ENCODE data around the gene FAM163B.
"Not testable (repeated sequence)": the region's sequence is repeated elsewhere in the genome, so short reads cannot be mapped to it uniquely, and the experiment has no call there.

FAM163B gene

DNA sequence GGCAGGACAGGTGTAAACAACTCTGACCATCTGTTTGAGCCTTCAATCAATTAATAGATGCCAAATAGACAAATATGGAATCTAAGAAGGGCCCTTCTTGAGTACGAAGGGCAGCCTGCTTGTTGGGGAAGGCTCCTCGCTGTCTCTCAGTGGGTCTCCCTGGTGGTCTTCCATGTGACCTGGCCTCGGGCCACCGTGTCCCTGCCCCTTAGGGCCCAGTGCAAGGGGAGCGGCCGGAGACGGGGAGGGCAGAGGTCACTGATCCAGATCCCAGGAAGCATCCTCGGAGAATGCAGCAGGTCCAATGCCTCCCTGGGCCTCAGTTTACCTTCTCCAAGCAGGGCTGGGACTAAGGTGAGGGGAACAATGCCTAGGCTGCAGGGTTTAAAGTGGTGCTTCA lies 29.5 kb upstream of the FAM163B start:
- DNase-seq, result no peak

DNA sequence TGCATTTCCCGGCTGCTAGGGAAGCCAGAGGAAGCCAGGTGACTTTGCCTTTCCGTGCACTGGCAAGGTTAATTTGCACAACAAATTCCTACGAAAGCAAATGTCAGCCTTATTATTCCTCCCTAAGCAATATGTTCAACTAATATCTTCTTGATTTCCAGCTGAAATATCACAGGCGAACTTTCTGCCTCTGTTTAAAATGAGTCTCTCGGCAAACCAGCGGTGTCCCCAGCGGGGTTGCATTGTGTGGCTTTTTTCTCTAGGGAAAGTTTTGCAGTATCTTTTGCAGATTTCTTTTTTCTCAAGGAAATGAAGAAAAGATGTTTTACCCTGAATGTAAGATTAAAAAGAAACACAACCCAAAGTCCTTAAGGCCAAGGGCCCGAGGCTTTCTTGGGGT lies 28.9 kb upstream of the FAM163B start:
- DNase-seq, result no peak

DNA sequence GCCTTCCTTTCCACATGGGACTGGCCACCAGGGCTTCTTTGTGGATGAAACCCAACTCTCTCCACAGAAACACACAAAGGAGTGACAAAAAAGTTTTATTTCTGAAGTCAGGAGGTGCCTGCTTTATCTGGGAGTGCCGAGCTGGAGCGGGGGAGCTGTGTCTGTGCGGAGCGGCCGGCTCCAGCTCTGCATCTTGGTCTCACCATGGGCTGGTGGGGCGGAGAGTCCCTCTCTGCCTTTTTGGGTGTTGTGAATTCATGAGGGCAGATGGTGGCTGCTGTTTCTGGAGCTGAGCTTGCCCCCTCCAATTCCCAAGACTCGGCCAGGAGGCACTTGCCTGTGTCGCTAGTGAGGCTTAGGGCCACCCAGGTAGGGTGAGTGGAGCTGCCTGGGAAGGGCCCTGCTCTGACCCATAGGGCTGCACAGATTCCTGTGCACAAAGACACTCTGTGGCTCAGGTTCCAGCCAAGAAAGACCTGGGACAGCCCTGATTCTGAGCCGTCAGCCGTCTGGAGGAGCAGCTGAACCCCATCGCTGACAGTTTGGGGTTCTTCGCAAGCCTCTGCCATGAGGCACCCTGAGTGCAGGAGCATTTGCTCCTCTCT lies 28.4 kb upstream of the FAM163B start:
- DNase-seq, result no peak

DNA sequence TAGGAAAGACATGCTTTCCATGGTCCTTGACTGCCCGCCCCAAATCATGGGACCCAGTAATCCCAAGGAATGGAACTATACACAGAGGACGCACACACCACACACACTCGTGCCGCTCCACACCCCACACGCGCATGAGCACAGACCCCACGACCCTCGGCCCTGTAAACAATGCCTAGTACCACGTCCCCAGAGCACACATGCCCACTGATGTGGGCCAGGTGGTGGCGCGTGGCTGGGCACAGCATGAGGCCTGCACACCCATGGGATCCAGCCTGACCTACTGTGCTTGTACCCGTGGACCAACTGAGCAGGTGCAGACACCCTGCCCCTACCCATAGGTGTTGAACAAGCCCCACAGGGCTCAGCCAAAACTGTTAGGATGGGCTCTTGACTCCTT lies 27.7 kb upstream of the FAM163B start:
- DNase-seq, result no peak

DNA sequence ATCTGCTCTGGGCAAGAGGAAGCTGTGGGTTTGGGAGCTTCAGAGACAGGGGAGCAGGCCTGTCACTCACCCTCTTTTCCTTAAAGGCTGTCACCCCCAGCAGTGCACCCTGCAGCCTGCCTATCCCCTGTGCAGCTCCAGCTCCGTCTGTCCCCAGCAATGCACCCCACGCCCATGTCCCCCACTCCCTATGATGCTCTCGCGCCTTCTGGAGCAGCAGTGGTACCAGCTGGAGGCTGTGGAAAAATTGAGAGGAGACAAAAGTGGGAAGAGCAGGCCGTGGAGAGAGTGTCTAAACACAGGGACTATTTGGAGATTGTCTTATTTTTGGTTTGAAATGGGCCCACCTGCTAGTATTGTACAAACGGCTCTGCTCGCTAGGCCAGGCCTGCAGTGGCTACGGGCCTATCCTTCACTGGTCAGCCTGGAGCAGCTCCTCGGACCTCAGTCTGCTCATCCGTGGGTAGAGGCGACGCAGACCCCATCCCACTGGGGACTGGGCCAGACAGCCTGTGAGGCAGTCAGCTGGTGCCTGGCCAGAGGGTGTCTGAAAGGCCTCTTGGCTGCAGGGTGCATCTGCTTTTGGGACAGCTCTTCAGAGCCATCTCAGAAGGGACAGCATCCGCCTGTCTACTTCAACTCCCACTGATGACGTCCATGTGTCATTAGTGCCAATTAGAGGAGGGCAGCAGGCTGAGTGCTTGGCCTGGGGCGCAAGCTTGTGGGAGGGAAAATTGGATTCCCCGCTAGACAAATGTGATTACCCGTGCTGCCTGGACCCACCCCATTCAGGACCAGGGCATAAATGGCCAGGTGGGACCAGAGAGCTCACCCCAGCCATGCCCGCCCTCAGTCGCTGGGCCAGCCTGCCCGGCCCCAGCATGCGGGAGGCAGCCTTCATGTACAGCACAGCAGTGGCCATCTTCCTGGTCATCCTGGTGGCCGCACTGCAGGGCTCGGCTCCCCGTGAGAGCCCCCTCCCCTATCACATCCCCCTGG lies 26.6 kb upstream of the FAM163B start, which contains the start of gene DBH:
DBH (plus strand) TSS at position 831 of the 999 bp plus-strand sequence; CDS start at position 840, 9 bp downstream.
- no peak for DNase-seq

DNA sequence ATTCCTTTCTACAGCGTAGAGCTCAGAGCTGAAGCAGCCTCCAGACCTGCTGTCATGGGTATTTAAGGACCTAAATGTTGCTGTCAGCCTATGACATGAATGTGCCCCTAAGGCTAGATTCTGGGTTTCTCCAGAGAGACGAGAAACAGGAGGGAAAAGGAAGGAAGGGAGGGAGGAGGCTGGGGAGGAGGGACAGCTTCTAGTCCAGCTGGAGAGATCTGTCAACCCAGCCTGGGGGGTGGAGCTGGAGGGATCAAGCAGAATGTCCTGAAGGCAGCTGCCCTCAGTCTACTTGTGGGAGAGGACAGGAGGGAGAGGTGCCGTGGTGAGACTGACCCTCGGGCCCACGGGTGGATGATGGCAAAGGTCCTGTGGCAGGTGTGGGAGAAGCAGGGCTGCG lies 25.9 kb upstream of the FAM163B start:
- DNase-seq, result no peak

DNA sequence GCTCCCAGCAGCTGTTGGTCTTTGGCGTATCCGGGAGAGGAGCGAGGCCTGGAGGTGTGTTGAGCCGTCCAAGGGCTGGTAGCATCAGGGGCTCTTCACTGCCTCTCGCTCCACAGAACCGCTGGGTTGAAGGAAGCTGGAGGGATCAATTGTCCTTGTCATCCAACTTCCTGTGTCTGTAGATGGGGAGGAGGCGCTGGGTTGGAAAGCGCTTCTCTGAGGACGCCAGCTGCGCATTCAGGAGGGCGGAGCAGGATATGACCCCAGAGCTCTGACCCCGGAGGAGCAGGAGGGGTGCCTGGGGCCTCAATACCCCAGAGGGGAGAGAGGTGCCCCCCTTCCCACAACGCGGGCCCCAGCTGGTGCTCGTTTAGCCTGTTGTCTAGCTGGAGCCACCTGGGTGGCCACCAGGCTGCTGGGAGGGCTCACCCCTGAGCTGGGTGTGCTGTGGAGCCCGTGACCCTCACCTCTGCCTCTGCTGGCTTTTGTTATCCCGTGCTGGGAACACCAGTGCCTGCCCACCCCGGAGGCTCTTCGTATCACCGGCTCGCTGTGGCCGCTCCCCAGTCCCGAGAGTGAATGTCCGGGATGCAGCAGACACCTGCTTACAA lies 25.0 kb upstream of the FAM163B start:
- DNase-seq, result no peak

DNA sequence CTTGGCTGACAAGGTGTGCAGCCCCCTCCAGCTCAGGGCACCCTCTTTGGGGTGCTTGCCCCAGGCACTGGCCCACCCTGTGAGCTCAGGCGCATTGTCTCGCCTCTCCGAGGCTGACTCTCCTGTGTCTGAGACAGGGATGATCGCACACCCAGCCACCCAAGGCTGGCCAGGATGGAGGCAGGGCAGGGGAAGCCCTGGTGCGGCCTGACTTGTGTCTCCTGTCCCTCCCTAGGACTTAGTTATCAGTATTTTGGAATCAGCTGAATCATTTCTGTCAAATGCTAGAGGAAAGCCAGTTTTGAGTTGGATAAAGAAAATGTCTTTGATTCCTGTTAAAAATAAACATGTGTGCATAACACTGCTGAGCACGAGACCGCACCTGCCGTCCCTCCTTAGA lies 24.5 kb upstream of the FAM163B start:
- no peak for DNase-seq

DNA sequence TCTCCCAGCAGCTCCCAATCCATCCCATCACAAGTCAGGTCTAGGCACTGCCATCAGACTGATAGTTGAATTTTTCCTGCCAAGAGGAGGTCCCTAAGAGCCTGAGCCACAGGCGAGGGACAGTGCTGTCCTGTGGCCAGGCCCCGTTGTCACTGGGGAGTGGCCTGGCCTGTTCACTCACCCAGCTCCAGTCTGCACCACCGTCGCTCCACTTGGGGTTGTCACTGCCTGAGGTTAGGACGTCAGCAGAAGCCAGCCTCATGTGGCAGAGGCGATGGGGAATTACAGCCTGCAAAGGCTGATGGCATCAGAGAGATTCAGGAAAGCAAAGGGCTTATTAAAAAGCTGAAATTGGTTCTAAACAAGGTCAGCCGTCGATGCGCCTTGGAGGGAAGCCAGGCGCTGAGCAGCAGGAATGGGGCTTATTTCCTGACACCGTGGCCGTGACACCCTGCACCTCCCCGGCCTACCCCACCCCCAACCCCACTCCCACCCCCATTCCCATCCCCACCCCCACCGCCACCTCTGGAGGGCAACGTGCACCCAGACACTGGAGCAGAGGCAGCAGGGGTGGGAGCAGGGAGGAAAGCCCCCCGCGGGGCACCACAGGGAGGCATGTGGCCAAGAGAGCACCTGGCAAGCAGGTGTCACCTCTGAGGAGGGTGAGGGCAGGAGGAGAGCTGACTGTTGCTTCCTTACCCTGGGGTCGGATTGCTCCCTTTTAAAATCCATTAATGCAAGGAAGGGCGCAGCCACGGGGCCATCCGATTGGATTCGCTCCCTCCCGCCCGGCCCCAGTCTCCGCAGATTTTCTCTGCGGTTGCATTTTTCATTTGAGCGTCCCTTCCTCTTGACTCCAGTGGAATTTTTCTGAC lies 23.9 kb upstream of the FAM163B start:
- no peak for DNase-seq

DNA sequence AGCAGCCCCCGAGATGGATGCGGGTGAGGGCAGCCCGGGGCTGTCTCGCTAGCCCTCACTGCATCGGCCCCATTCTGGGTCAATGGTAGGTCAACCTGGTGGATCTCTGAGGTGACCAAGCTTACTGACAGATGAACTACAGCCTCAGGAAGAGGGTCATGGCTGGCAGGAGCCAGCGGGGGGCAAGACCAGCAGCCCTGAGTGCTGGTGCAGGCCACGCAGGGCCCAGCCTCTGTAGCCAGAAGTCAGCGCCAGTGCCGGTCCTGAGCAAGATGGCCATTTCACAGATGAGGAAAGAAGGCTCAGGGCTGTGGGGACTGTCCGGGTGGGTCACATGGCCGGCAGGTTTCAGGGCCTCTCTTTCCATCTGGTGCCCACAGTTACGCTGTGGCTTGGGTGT lies 21.9 kb upstream of the FAM163B start:
- DNase-seq, result no peak

DNA sequence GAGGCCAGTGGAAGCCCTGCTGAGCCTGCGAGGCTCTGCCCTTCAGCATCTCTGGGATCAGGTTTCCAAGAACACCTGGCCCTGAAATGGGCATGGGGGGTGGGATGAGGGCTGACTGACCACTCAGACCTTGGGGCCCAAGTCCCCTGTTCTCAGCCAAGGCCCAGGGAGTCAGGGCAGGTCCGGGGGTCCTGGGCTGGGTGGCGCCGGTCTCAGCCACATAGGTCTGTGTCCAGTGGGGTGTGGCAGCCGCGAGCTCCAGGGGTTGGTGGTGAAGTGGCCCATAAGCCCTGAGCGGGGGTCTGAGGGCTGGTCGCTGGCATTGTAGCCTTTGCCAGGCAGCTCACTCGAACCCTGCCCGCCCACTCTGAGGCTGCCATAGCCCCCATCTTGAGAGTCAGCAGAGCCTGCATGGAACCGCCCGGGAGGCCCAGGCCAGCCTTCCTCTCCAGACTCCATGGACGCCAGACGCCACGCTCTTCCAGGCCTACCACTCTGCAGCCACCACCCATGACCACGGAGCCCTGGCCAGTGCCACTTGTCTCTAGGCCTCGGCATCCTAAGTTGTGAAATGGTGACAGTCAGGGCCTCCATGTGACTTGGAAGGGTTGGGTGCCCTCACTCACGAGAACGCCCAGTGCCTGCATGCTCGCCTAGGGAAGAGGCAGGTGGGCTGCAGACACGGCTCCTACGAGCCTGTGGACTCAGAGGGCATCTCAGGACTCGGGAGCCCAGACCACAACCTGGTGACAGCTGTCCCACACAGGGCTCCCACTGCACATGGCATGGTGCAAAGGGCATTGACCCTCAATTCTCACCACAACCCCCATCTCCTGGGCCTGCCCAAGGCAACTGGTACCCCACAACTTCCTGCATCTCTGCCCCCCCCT lies 20.3 kb upstream of the FAM163B start:
- DNase-seq, result no peak

DNA sequence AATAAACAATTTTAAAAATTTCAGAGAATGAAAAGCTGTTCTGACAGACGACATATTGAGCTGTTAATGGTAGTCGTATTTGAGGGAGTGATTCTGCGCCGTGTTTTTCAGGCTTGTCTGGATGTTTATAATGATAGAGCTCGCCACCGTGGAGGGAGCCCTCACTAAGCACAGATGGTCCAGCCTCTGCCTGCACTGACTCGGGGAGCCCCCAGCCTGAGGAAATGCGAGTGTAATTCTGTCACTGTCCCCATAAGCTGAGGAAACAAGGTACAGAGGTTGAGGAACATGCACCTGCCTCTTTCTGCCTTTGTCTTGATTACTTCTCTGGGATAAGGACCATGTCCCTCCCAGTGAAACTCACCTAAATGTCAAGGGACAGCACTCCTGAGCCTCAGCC lies 19.6 kb upstream of the FAM163B start:
- no peak for DNase-seq

DNA sequence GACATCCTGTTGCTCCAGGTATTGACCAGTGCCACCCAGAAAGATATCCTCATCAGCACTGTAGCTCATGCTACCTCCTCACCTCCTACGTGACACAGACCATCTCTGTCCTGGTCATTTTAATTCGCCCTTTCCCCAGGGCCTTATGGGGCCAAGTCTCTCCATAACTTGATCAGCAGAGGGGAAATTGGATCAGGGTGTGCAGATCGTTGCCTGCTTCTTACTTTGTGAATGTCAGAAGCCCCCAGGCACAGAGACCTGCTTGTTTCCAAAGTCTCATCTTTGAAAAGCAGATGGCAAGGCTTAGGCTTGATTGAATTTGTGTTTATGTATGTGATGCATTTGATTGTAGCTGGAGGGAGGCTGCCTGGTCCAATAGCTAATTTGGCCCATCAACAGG lies 18.2 kb upstream of the FAM163B start:
- DNase-seq, result no peak

DNA sequence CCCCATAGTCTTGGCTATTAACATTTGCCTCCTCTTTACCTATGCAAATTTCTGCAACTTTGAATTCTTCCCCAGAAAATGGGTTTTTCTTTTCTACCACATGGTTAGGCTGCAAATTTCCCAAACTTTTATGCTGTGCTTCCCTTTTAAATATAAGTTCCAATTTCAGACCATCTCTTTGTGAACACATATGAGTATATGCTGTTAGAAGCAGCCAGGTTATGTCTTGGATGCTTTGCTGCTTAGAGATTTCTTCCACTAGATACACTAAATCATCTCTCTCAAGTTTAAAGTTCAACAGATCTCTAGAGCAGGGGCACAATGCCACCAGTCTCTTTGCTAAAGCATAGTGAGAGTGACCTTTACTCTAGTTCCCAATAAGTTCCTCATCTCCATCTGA lies 16.8 kb upstream of the FAM163B start:
- DNase-seq, result not testable (repeated sequence)

DNA sequence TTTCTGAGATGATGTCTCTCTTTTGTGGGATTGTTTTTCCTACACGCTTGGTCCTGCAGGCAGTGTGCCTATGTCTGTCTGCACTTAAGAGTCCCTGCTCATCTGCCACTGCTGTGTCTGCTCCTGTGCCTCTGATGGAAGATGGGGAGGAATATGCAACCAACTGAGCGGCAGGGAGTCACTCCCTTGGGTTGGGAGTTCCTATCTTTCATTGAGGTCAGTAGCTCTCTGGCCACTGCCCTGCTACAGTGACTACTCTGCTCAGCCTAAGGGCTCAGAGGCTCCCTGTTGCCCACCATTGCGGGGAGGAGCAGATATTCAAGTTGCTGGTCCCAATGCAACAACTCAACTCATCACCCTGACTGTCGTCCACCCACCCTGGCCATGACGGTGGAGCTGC lies 13.4 kb upstream of the FAM163B start:
- DNase-seq, result no peak

DNA sequence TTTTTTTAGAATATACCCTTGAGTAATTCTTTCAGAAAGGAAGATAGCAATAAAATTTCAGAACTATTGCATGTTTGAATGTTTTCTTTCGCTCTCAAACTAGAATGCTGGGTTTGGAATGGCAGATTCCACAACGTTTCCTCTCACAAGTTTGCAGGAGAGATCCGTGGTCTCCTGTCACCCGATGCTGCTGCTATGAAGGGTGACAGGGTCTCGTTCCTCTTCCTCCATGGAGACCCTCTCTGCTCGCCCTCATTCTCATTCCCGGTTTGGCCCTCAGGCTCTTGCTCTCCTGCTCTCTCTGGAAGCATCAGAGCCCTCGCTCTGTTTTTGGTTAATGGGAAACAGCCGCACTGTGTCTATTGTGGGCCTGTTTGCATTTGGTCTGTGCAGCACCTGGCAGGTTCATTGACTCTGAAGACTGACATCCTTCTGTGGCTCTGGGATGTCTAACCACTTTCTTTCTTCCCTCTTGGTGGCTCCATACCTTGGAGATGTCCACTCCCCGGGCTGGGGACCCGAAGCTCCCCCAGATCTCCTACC lies 12.6 kb upstream of the FAM163B start:
- no peak for DNase-seq

DNA sequence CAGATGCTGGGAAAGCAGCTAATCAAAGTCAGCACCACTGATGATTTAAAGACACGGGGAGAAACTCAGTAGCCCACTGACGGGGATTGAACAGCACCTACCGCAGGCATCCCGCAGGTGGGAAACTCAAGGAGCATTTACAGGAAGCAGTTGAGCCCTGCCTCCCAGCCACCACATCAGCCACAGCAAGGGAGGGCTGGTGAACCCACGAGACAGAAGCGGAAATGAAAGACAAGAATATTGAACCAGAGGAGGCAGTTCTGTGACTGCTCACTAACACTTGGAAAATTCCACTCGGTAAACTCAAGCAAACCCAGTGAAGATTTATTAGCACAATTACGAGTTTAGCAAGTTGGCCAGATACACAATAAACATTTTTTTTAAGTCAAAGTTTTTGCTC lies 10.6 kb upstream of the FAM163B start:
- DNase-seq, result no peak

DNA sequence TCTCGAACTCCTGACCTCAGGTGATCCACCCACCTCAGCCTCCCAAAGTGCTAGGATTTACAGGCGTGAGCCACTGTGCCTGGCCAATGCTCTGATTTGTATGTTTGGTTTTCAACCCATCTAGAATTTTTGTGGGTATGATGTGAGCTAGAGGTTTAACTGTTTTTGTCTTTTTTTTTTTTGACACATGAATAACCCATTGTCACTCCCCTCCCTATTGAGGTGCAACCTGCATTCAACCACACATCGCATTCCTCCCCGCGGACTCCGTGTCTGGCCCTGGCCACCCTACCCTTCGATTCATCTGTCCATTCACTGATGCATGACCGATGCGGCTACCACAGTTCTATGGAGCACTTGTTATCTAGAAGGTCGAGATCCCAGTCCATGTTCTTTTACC lies 9.5 kb upstream of the FAM163B start:
- no peak for DNase-seq

DNA sequence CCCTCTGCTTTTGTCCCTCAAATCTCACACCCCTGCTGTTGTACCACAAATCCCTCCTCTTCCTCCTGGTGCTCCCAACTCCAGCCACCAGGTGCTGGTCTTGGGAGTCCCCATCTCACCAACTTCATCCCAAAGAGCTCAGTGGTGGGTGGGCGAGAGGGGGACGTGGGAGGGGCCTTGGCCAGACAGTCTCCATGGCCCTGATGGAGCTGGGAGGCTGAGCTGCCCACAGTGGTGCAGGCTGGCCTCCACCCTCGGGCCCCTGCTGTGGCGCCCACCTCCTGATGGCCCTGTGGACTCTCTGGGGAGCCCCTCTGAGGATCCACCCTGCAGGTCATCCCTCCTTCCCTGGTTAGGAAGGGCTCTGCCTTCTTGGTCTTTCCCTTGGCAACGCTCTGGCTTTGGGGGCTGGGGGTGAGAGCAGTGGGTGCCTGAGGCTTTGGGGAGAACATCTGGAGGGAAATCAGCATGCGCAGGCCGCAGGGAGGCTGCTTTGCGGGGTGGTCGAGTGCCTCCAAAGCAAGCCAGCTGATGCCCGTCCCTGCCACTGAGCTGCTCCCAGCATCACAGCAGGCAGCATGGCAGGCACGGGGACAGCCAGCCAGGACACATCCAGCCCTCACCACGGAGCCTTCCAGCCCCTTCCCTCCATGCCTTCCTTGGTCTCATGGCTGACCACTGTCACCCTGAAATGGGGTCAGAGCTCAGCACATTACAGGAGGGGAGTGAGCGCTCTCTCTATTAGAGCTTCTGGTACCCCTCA lies 7.6 kb upstream of the FAM163B start:
- no peak for DNase-seq

DNA sequence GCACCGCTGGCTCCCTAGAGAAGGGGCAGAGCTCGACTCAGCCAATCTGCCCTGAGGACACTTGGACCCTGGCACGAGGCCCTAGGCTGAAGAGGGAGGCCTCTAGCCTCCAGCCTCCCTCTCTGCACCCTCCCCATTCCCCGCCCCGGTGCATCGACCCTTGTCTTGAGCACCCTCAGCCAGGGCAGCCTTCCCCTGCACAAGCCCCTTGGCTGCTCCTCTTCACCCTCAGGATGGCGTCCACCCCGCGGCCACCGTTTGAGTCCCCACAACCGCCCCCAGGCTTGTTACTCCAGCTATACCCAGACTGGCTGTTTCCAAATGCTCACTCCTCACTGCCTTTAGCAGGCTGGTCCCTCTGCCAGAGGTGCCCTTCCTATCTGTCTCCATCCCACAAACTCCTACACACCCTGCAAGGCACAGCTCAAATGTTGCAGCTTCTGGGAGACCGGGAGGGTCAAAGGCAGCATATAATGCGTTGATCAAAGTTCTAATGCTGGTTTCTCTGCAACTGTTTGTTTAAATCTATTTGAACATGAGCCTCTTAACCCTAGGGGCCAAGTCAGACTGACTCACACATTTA lies 6.5 kb upstream of the FAM163B start:
- DNase-seq, result no peak
